Peyer's patch (tissue), 4 donors: Measurements from ENCODE around the gene PLK3.

ENCODE experiments used
- CTCF ChIP-seq, 6 experiments: fragments of 450-650 bp in 4 of 6; fragments of 200-600 bp in 2 of 6; sonication (generic) in 1 of 6; IDR thresholded peaks; one replicate each; pipeline ENCODE4 v1.5.1; 2017 to 2019; ENCODE audit warnings: antibody characterized with exemption in 6 of 6, mild to moderate bottlenecking in 3 of 6, moderate library complexity in 1 of 6
- POLR2A ChIP-seq, 2 donors: fragments of 450-650 bp; IDR thresholded peaks; one replicate each; pipeline ENCODE4 v1.5.1; 2017; ENCODE audit warnings: antibody characterized with exemption in 2 of 2, mild to moderate bottlenecking in 2 of 2, moderate library complexity in 2 of 2

- TF ChIP-seq CTCF (IDR thresholded peaks at IDR 0.05) (no peak), POLR2A (IDR thresholded peaks at IDR 0.05) (no peak)
Observed at GRCh38 chr1:44801491-44802305, 1.5 kb downstream of the PLK3 start.
